HG02588 (cell line): ENCODE measurements around the gene LMO3.

ENCODE experiments used
- ATAC-seq: cut with Tn5 transposase; IDR thresholded peaks from one replicate; pipeline ENCODE4 v1.9.1; 2021; ENCODE audit warnings: mild to moderate bottlenecking, moderate library complexity; ENCODE audit not compliant: unreplicated experiment

LMO3 gene

DNA sequence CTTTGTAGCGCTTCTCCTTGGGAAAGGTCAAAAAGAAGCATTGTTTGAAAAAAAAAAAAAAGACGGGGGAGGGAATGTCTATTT is at the start of gene LMO3:
LMO3 (minus strand) TSS at position 46 of the 84 bp plus-strand sequence. CDS start 5,302 bp downstream, outside the sequence.
- ATAC-seq = no peak

DNA sequence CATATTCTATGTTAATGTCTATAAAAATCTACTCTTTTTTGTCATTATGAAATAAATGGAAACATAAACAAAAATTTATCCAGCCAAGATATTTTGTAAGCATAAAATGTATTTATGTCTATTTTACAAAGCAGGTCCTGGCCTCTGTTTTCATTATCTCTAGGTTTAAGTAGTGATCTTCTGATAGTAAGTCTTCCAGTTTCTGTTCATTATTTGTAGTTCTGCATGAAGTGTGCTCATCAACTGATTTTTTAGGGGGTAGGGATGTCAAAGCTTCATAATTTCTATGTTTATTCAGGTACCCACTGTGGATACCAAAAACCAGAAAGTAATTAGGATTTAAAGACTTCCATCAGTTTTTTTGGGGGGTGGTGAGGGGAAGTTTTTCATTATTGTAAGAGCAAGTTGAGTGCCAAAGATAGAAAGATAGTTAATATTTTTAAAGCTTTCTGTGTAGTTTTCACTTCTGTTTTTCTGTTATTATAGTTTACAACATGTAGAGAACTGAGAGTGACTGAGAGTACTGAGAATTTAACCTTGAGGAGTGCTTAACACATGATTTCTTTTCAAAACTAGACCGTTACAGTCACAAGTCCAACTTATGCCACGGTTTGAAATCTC is 30.6 kb upstream of the LMO3 start:
- ATAC-seq = peak; percentile 93

DNA sequence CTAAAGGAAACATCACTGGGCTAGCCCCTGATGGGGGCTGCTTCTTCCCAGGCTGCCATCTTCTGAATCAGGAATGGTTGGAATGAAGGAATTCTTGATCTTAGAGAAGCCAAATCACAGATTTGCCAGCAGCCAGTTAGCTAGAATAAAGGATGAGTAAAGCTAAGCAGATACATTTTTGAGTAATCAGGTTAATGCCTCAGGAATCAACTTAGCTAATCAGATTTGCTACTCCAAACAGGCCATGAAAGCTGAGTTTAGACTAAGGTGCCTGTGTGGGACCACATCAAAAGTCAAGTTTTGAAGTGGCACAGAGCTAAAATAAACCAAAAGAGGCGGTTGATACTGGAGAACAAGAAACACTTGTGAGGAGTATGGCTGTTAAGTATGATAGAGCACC is 28.8 kb upstream of the LMO3 start:
- ATAC-seq = no peak

DNA sequence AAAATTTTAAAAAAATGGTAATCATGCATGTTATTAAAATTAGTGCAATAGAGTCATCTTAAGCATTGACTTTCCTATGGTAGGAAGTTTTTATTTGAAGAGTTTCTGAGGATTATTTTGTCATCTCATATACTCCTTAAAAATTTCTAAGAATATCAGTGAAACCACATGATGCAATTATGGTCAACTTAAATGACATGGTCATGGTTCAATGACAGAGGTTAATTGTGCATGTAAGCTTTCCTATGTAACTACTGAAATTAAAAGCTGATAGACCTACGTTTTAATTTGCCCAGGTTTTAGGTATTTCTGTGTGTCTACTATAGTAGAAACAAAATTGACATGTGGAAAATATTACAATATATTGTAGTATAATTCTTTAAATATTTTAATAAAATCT is 21.0 kb upstream of the LMO3 start:
- no peak for ATAC-seq

DNA sequence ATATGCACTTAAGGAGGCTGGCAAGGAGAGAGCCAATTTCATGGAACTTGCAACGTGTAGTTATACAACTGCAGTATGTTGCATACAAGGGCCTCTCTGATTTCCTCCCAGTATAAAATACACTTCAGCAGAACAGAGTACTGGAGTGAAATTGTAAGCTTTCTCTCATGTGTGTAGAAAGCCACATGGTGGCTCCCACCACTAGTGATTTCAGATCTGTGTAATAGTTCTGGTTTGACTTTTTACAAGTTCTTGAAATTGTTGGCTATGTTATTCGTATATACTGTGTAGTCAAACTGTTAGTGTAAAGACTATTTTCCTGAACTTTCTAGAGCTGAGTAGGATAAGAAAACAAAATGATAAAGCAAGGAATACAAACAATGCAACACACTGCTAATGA is 16.4 kb upstream of the LMO3 start:
- ATAC-seq = peak; percentile 80

DNA sequence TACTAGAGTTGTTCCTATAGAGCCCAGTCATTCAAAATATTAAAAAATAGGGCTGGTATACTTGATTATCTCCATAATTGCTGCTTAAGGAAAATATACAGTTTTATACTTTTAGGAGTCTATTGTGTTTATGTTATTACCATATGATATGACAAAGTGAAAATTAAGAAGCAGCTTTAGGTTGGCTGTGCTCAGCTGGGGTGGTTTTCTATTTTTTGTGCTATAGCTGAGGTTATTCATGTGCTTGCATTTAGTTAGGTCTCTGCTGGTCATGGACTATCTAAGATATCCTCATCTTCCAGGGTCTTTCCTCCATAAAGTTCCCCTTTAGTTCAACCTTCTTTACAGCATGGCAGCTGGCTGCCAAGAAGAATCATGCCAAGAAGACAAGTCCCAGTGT is 13.6 kb upstream of the LMO3 start:
- no peak for ATAC-seq

DNA sequence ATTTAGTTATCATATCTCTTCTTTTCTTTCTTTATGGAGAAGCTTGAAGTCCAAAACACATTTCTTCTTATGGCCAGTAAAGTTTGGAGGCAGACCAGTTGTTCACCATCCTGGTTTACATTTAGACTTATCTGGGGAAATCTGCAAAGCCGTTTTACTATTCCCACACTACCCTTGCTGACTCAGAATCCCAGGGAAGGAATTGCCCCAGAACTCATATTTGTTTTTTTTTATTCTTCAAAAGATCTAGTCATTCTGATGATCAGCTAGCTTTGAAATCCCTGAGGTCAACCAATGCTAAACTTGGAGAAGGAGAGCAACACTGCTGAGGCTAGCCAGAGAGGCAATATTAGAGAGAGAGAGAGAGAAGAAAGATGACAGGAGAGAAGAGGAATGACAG is 12.3 kb upstream of the LMO3 start:
- no peak for ATAC-seq

DNA sequence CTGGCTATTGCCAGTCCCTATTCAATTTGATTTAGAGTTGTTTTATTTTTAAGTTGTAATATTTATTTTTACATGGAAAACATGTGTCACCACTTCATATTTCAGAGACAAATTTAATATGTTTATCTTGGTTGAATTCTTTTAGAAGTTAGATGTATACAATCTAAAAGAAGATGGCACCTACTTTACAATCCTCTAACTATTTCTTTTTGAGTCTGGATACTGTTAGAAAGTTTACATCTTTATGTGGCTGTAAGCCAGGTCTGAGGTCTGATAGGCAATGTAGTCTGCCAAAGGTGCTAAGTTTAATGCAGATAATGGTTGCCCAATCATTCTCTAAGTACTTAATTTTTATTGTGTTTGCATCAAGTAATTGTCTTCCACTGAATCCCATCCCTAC is 7.2 kb upstream of the LMO3 start:
- ATAC-seq = no peak

DNA sequence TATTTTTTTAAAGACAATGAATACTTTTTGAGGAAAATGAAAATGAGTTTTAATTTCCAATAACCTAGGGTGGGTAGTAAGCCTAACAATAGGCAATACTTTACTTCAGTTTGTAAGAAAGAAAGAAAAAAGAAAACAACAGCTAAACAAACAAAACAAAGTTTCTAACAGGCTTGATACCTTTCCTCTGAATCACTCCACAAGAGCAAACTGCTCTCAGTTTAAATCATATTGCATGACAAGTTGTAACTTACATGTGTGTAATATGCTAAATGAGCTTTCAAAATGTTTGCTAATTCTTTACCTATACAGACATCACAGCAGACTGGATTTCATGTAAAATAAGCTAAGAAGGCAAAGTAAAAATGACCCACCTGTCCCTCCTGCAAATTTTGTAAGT is 6.7 kb upstream of the LMO3 start:
- ATAC-seq = no peak

DNA sequence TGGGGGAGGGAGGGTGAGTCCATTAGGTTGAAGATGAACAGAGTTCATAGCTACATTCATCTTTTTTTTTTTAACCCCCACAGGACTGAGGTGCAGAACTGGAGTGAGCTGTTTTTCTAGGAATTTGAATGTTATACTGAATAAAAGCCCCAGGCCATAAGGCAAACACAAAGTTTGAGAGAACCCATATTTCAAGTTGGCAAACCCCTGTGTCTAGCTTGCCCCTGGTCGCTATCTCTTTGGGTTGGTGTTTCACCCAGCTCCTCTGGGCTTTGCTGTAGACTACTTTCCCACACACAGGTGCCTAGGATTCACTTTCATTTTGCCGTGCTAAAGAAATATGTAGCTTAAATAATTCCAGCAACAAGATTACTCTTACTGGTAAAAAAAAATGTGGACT is 5.2 kb upstream of the LMO3 start:
- peak; percentile 42 for ATAC-seq

DNA sequence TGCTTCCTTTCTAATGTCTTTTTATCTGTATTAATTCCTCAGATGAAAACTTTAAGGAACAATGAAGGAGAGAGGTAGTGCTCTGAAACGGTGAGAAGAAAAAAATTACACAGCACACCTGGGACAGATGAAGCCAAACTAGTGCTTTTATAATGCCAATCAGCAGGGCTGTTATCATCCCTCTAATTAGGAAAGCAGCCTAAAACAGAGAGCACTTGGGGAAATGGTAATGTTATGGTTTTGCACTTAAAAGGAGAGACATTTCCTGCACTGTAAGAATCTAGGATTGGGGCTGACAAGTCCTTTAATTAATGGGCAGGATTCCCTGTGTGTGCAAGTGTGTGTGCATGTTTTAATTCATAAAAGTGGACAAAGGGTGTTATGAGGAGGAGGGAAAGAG is 4.8 kb upstream of the LMO3 start:
- no peak for ATAC-seq

DNA sequence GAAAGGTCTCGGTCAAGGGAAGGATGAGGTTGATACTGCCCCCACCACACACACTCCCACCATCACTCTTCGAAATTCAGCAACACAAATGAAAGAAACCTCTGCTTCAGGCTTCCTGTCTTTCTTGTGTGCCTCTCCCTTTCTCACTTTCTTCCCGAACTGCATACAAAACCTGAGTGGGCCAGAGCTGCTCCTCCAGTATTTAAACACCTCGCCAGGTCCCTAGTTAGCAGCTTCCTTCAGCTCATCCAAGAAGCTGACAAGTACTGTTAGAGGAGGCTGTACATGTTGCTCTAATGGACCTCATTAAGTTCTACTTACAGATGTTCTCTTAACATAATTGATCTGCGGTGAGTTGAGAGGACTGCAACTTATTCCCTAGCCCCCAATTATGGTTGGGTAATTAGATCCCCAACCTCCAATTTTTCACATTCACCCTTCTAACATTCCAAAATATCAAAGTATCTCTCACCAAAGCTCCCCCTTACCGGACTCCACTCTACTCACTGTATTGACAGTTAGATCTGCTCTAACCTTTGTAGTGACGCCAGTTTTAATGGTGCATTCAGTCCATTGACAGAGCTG is 4.1 kb upstream of the LMO3 start:
- ATAC-seq = no peak

DNA sequence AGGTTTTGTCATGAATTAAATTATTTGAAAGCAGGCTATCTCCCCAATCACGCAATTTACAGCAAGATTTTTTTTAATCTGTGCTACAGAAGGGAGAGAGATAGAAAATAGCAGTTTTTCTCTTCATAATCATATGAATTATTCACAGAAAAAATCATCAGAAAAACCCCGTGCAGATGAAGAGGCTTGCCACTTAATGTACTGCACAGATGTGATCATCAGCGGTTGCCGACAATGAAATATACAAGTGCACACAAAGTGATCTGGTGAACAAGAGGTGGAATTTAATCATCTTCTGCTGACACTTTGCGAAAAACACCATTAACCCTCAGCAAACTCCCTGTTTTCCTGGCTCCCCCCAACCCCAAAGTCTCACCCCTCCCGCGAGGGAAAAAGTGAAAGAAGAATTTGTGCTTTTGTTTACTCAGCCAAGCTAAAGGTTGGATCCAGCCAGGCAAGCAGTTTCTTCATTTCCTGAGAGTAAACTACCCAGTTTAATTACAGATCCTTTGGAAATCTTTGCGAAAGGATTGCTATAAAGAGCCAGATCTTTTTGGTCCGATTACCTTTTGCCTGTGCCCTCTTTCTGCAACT is 3.1 kb upstream of the LMO3 start:
- ATAC-seq = no peak

DNA sequence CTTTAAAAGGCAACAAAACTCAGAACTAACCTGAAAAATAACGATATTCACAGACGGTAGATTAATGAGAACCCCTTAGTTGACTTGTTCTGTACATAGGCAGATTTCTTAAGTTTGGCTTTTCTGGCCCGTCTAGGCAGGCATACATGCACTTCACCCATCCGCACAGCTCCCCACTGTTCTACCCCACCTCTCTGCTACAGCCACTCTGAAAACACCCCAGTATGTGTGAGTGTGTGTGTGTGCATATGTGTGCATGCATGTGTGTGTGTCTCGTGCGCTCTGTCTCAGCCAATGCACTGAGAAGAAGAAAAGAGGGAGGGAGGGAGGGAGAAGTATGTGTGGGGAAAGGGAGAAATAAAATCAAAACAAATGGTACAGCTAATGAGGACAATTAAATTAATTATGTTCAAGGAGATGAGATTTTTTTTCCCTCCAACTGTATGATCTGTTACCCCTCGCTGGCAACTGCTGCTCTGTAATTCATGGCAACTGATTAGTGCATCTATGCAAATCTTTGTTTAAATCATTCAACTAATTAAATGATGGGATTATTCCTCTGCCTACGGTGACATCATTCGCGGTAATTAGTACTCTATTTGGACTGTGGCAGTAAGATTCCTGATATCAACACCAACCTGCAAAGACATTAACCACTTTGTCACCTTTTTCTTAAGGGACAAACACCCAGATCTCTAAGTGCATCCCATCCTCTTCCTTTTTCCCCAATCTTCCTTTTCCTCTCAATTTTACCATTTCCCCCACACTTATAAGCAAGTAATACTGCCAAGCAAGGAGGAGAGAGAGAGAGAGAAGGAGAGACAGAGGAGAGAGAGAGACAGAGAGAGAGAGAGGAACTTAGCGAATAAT is 2.2 kb upstream of the LMO3 start:
- ATAC-seq = no peak

DNA sequence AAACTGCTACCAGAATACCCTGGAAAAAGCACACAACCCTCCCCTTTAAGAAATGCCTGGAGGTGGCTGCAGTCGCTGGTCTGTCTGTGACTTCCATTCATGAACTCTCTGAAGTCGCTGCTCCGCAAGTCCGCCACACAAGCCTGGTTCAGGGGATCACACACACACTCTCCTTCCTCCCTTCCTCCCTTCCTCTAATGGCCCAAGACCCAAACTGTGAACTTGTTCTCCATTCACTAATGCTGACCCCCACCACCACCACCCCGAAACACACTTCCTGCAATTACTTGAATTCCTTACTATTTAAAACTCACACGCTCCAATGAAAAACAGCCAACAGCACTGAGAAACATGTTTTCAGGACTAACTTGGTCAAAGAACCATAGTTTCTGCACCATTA is 1.0 kb upstream of the LMO3 start:
- no peak for ATAC-seq

DNA sequence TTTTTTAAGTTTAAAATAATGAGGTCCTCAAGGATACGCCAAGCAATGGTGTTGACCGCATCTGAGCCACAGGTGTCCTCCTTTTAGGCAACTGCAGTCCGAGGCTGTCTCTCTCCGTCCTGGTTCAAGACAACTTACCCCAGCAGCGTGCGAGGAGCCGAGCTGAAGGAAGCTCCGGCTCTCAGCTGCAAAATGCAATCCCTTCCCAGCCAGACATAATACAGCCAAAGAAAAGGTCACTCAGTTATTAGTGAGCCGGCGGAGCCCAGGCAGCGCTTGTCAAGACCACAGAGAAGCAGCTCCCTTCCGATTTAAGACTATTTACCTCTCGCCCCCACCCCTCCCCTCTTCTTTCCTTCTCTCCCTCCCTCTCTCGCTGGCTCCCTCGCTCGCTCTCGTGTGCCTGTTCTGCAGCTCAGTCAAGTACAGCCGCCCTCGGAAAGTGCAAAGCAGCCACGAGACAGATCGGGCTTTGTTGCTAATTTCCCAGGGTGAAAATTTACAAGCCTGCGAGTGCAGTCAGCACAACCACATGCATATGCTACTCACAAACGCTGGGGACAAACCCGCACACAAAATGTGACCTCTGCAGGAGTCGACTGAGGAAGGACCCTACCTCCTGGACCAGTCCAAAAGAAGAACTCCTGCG is 363 bp upstream of the LMO3 start:
- ATAC-seq = peak; percentile 42

DNA sequence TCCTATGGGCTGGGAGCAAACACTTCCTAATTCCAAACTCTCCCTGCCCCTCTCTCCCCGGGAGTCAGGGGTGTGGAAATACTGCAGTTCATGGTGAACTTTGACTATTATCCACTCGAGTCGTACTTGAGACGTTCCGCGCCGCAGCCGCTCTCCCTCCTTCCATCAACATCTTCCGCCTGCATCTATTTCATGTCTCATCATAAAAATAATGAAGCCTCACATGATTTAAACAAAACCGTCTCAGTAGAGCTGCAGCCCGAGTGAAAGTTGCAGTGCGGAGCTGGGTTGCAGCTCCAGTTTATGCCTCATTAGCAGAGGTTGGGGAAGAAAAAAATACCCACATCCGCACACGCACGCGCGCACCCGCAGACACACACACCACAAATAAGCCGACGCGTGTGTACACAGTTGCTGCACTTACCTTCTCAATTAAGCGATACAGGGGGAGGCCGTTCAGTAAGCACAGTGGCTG is 283 bp downstream of the LMO3 start:
- ATAC-seq = no peak

DNA sequence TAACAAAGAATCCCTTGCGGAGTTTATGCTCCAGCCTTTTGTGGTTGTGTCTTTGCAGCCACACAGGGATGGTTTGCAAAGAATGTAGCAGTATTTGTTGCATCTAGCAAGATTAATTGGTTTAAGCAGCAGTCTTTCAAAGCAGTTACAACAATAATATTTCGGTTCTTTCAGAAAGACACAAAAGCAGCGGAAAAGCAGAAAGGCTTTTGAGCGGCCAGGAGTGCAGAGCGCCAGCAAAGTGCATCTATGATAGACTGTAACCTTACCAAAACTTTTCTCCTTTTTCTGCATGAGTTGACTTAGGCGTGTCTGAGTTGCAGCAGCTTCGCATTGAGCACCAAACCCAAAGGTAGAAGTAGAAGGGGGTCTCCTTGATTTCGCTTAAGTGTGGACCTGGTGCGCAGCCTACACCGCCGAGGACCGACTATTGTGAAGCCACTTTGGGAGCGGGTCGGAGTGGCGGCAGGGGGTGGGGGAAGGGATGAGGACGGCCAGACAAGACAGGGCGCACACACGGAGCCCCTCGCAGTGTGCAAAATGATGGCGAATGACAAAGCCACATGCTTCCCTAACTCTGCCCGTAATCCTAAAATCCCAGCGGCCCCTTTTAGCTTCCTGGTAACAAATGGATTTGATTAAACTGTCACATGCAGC is 1.2 kb downstream of the LMO3 start:
- no peak for ATAC-seq

DNA sequence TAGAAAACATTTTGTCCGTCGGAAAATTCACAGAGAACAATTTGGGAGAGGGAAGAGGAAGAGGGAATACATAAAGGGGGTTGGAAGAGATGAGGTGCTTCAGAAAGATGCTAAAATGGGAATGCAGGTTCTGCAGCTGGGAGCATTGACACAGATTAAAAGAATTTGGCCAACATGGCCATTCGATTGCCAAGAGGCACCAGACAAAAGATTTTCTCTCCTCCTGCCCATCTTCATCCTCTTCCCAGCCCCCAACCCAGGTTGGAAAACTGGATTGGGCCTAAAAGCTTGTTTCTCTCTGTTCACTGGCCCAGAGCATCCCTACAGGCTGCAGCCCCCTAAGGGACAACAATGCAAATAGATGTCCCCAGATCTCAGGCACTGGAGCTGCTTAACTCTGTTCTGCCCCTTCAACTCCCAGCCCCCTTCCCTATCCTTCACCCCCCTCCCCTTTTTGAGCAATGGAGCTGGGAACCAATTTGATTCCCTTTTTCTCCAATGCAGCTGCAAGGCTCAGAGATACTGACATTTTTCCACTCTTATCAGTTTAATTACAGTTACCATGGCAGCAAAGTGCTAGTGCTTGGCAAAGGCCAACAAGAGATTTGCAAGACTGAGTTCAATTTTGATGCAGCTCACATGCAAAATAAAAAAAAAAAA is 1.9 kb downstream of the LMO3 start:
- ATAC-seq = no peak

DNA sequence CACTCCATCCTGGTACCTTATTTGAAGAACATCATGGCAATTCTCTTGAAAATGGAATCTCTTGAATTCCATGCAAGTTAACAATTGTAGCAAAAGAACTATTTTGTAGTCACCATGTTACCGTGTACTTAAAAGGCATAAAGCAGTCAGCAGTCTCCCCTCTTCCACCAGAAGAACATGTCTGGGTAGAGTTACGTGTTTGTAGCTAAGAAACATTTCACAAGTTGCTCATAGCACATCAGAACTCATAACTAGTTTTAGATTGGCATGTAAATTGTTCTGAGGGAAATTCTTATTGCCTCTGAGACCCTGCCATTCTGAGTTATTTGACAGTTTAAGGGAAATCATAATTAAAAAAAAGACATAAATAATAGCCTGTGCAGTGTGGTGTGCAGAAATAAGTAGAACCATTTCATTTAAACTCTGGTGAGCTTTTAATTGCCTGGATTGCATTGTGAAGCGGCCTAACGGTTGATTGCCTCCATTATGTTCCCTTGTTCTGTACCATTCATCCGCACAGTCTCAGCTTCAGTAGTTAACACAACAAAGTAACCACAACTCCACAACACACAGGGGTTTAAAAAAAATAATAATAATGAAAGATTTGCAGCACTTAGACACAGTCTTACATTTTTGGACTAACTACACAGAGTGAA is 2.6 kb downstream of the LMO3 start:
- no peak for ATAC-seq
